Keratinocyte (primary cell): Measurements from ENCODE around the gene FBRS.

Experiments used
- EZH2 ChIP-seq: IDR thresholded peaks from one replicate; pipeline ENCODE4 v1.6.1; 2012; ENCODE audit warnings: inconsistent platforms, mild to moderate bottlenecking, low read length, moderate library complexity
- TF ChIP-seq, protein P1 (sequence below), 3 experiments: IDR thresholded peaks in 1 of 3; conservative IDR thresholded peaks in 1 of 3; optimal IDR thresholded peaks in 1 of 3; 2 replicates in 2 of 3; 3 replicates in 1 of 3; pipeline versions ENCODE3 to v1.5.1; 2011; ENCODE audit warnings: low read length in 3 of 3, mild to moderate bottlenecking in 3 of 3, moderate library complexity in 2 of 3, control low read depth in 1 of 3, inconsistent platforms in 1 of 3; ENCODE audit not compliant: insufficient read depth in 2 of 3; ENCODE audit errors: extremely low read depth in 1 of 3

DNA sequence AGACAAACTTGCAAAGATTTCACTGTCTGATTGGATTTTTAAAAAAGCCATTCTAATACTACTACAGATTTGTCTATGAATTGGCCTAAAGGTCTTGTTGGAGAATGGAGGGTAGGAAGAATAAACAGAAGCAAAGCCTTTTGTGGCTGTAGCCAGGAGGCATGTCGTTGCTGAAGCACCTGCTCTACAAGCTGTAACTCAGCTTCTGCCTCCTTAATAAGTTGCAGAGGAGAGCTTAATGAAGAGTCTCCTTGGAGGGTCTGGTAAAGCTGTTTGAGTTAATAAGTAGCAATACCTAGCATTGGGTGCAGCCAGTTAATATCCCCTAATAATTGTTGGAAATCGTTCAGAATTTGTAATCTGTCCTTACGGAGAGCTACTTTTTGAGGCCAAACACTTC is 38.1 kb upstream of the FBRS start:
- TF ChIP-seq, protein P1, sequence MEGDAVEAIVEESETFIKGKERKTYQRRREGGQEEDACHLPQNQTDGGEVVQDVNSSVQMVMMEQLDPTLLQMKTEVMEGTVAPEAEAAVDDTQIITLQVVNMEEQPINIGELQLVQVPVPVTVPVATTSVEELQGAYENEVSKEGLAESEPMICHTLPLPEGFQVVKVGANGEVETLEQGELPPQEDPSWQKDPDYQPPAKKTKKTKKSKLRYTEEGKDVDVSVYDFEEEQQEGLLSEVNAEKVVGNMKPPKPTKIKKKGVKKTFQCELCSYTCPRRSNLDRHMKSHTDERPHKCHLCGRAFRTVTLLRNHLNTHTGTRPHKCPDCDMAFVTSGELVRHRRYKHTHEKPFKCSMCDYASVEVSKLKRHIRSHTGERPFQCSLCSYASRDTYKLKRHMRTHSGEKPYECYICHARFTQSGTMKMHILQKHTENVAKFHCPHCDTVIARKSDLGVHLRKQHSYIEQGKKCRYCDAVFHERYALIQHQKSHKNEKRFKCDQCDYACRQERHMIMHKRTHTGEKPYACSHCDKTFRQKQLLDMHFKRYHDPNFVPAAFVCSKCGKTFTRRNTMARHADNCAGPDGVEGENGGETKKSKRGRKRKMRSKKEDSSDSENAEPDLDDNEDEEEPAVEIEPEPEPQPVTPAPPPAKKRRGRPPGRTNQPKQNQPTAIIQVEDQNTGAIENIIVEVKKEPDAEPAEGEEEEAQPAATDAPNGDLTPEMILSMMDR (optimal IDR thresholded peaks at IDR 0.05 in 1 of 3, IDR thresholded peaks at IDR 0.05 in 1 of 3, conservative IDR thresholded peaks at IDR 0.05 in 1 of 3; ENCODE audit: extremely low read depth in 1 of 3, insufficient read depth in 2 of 3, low read length in 3 of 3) = no peak
- no peak for TF ChIP-seq EZH2
